HG02798 (cell line): Measurements from ENCODE around the gene TRIP10.
"Not testable (repeated sequence)": the region's sequence is repeated elsewhere in the genome, so short reads cannot be mapped to it uniquely, and the experiment has no call there.

Source experiments
- ATAC-seq: cut with Tn5 transposase; IDR thresholded peaks from one replicate; pipeline ENCODE4 v1.9.1; 2021; ENCODE audit warnings: mild to moderate bottlenecking; ENCODE audit not compliant: unreplicated experiment, poor library complexity

The TRIP10 gene, protein sequence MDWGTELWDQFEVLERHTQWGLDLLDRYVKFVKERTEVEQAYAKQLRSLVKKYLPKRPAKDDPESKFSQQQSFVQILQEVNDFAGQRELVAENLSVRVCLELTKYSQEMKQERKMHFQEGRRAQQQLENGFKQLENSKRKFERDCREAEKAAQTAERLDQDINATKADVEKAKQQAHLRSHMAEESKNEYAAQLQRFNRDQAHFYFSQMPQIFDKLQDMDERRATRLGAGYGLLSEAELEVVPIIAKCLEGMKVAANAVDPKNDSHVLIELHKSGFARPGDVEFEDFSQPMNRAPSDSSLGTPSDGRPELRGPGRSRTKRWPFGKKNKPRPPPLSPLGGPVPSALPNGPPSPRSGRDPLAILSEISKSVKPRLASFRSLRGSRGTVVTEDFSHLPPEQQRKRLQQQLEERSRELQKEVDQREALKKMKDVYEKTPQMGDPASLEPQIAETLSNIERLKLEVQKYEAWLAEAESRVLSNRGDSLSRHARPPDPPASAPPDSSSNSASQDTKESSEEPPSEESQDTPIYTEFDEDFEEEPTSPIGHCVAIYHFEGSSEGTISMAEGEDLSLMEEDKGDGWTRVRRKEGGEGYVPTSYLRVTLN

DNA sequence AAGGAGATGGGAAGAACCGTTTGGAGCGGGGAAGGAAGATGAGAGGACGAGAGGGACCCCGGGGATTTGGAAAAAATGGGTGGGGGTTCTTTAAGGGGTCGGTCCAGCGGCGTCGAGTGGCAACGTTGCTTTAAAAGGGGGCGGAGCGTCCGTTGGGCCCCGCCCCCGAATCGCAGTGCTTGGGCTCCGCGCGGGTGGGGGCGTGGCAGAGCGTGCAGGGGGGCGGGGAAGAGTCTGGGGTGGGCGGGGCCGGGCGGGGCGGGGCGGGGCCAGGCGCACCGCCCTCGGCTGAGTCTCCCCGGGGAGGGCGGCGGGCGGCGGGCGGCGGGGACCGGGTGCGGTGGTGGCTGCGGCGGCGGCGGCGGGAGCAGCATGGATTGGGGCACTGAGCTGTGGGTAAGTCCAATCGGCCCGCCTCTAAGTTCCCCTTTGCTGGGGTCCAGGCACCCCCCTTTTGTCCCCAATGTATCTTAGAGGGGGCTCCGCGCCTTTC is at the start of gene TRIP10:
Gene TRIP10, plus strand, starts transcription at position 291 of the 493 bp plus-strand sequence. Its CDS starts 82 bp downstream, at position 373.
- no peak for ATAC-seq

DNA sequence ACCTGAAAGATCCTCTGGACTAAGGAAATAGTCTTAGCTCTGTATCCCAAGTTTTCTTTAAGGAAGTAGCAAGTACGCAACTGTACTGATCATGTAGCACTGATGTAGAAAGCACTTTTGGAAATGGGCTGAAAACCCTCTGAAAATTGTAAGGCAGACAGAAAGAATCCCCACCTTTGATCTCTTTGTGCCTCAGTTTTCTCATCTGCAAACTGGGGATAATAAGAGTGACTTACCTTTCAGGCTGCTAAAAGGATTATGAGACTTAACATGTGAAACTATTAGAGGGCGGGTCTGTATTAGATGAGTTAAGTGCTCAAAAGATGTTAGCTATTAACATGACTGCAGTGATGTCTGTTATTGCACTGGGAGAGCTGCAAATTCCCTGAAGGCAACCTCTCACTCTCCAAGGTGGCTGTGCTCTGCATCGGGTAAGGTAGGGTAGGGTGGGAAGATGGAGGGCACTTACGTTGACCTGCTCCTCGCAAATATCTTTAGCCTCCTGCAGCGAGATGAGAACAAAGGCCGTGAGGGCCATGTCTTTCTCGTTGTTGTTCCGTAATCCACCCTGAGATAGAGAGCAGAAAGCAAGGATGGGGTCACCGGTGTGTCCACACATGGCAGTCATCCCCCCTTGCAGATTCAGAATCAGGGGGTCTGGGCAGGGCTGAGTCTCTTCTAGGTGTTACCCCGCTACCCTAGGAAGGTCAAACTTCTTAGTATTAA is 49.2 kb upstream of the TRIP10 start:
- no peak for ATAC-seq

DNA sequence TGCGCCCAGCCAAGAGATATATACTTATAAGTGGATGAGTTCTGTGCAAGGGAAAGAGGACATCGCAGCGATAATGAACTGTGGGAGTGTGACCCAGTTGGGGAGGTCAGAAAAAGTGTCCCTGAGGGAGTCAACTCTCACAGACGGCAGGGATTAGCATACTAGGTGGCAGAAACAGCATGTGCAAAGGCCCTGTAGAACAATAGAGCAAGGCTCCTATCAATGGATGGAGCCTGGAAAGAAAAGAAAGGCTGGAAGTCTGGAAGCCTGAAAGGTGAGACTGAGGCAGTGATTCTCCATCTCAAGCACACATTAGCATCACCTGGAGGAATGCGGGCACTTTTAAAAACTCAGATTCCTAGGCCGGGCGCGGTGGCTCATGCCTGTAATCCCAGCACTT is 48.1 kb upstream of the TRIP10 start:
- no peak for ATAC-seq

DNA sequence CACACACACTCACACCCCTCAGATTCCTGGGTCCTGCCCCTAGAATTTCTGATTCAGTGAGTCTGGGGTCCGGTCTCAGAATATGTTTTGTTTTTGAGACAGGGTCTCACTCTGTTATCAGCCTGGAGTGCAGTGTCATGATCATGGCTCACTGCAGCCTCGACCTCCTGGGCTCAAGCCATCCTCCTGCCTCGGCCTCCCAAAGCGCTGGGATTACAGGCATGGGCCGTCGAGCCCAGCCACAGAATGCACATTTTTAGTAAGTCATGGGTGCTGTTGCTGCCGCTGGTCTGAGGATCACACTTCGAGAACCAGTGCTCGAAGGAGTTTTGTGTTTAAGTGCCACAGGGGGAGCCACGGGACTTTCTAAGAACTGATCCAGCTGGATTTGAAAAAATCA is 47.5 kb upstream of the TRIP10 start:
- ATAC-seq: no peak

- no peak for ATAC-seq
Measured at GRCh38 chr19:6693056-6693471, 46.4 kb upstream of the TRIP10 start.

DNA sequence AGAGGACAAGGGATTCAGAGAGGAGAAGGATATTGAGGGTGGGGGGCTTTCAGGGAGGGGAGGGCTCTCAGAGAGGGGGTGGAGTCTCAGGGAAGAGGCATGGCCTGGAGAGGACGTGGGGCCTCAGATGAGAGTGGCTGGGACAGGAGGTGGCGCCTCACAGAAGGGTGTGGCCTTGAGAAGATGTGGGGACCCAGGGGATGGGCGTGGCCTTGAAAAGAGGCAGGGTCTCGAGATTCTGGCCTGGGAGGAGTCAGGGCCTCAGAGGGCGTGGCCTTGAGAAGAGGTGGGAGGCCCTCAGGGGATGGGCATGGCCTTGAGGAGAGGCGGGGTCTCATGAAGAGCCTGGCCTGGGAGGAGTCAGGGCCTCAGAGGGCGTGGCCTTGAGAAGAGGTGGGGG is 45.8 kb upstream of the TRIP10 start:
- no peak for ATAC-seq

DNA sequence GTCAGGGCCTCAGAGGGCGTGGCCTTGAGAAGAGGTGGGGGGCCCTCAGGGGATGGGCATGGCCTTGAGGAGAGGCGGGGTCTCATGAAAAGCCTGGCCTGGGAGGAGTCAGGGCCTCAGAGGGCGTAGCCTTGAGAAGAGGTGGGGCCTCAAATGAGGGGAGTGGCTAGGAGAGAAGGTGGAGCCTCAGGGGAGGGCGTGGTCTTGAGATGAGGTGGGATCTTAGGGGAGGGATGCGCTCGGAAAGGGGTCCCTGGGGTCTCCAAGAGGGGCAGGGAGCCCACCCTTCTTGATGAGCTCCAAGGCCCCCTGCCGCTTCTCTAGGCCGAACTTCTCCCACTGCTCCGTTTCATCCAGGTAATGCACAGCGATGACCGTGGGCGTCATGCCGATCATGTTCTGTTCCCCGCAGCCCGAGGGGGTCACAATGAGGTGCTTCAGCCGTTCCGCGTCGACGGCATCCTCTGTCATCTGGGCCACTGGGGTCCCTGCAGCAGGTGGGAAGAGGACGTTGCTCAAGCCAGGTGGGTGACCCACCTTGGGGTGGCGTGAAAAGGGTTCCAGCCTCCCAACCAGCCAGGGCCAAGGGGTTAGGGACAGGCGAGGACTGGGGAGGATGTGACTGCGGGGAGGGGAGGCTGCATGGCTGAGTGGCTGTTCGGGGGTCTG is 45.2 kb upstream of the TRIP10 start:
- no peak for ATAC-seq

- no peak for ATAC-seq
Measured at GRCh38 chr19:6696239-6696820, 43.1 kb upstream of the TRIP10 start.

DNA sequence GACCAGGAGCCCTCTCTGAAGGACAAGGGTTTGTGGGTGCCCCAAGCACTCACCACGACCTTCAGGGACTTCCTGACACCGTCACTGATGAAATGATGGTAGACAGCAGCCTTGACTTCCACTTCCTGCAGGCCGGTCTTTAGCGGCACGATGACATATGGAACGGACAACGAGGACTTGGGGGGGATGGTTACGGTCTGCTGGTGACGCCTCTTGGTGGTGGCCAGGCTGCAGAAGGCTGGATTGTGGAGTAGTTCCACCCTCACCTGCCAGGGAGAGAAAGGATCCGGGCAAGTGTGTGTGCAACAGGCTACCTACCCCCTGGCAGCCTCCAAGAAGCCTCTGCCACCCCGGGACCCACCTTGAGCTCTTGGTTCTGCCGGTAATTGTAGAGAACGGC is 42.2 kb upstream of the TRIP10 start:
- ATAC-seq: no peak

DNA sequence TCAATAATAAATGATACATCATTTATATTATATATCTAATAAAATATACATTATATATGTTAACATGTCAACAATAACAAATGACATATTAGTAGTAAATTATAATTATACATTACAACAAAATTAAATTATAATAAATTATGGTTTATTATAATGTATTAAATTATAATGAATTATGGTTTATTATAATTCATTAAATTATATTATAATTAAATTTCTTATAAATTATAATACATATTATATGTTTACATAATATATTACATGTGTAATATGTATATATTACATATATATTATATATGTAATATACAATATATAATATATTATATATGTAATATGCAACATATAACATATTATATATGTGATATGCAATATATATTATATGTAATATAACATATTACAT is 39.5 kb upstream of the TRIP10 start:
- no peak for ATAC-seq

GRCh38 chr19:6700586-6701316 is 38.7 kb upstream of the TRIP10 start:
- ATAC-seq: no peak

GRCh38 chr19:6705931-6706632 is 33.4 kb upstream of the TRIP10 start:
- no peak for ATAC-seq

DNA sequence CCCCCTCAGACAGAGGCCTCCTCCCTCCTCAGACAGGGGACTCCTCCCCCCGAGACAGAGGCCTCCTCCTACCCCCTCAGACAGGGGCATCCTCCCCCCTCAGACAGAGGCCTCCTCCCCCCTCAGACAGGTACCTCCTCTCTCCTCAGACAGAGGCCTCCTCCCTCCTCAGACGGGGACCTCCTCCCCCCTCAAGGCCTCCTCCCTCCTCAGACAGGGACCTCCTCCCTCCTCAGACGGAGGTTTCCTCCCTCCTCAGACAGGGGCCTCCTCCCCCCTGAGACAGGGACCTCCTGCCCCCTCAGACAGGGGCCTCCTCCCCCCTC is 32.9 kb upstream of the TRIP10 start:
- ATAC-seq: no peak

- no peak for ATAC-seq
Measured at GRCh38 chr19:6707011-6707657, 32.3 kb upstream of the TRIP10 start.

DNA sequence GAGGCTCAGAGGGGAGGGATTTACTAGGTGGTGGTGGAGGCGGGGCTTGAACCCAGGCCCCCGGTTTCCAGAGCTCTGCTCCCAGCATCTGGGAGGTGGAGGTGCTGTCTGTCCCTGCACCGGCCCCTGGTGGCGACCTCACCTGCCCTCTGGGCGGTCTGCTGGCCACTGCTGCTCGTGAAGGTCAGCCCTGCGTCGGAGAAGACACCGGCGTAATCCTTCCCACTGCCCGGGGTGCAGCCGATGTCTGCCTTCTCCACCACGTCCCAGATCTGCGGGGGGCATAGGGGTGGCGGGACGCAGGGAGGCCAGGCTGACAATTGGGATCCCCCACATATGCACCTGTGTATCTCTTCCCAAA is 31.8 kb upstream of the TRIP10 start:
- no peak for ATAC-seq

GRCh38 chr19:6708346-6708745 is 31.1 kb upstream of the TRIP10 start:
- no peak for ATAC-seq

- ATAC-seq: not testable (repeated sequence)
Measured at GRCh38 chr19:6708913-6709312, 30.6 kb upstream of the TRIP10 start.

- no peak for ATAC-seq
Measured at GRCh38 chr19:6709549-6709948, 29.9 kb upstream of the TRIP10 start.
